DMS 273 (cell line): Measurements from ENCODE around the gene CHMP5.

ENCODE experiments used
- DNase-seq: peaks from one replicate; lab custom pipeline; 2025; ENCODE audit not compliant: unreplicated experiment; lab: John Stamatoyannopoulos, UW

CHMP5 gene

GRCh38 chr9:33273266-33273971 is 8.6 kb downstream of the CHMP5 start:
- DNase-seq = no peak

DNA sequence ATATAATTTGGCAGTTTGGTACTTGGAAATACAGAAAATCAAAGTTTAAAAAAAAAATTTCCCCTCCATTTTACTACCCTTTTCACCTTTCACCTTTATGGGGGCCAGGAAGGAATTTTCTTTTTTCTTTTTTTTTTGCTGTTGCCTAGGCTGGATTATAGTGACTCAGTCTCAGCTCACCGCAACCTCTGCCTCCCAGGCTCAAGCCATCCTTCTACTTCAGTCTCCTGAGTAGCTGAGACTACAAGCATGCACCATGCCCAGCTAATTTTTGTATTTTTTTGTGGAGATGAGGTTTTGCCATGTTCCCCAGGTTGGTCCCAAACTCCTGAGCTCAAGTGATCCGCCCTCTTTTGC is 9.1 kb downstream of the CHMP5 start:
- DNase-seq = no peak

GRCh38 chr9:33277484-33277883 is 12.6 kb downstream of the CHMP5 start:
- no peak for DNase-seq

DNA sequence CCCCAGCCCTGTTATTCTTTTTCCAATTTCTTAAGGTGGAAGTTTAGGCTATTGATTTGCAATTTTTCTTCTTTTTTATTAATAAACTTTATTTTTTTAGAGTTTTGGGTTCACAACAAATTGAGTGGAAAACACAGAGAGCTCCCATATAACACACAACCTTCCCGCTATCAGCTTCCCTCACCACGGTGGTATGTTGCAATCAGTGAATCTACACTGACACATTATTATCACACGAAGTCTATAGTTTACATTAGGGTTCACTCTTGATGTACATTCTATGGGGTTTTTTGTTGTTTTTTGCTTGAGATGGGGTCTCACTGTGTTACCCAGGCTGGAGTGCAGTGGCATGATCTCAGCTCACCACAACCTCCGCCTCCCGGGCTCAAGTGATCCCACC is 20.7 kb downstream of the CHMP5 start:
- DNase-seq = no peak

DNA sequence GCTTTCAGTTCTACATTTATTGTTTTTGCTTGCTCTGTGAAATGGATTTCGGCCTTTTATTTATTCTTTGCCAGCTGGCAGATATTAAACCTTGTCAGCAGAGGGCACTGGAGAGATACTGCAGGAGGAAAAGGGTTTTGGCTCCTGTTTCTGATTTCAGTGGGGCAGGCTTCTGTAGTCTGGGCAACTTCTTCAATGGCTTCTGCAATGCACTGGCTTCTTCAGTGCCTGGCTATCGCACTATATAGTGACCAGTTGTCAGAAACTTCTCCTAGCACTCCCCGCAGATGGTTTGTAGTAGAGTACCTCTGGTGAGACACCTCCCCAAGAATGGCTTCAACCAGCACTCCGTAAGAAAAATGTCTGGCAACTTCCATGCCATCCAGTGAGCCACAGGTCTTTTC is 22.2 kb downstream of the CHMP5 start:
- peak; percentile 89 for DNase-seq

- no peak for DNase-seq
Observed at GRCh38 chr9:33288235-33288634, 23.4 kb downstream of the CHMP5 start.

GRCh38 chr9:33288828-33289483 is 24.1 kb downstream of the CHMP5 start:
- no peak for DNase-seq

- peak; percentile 30 for DNase-seq
Observed at GRCh38 chr9:33289496-33289895, 24.6 kb downstream of the CHMP5 start.

DNA sequence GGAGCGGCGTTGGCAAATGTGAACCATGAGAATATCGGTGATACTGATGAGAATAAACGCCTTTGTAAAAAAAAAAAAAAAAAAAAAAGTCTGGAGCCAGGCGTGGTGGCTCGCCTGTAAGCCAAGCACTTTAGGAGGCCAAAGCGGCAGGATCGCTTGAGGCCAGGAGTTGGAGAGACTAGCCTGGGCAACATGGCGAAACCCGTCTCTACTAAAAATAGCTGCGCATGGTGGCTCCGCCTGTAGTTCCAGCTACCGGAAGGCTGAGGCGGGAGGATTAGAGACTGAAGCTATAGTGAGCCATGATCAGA is 25.0 kb downstream of the CHMP5 start:
- DNase-seq = no peak

- peak; percentile 99 for DNase-seq
Observed at GRCh38 chr9:33290247-33291030, 25.6 kb downstream of the CHMP5 start, which contains the start of gene NFX1. NFX1 (plus strand) TSS chr9:33290516; CDS start chr9:33290573, 57 bp downstream.

DNA sequence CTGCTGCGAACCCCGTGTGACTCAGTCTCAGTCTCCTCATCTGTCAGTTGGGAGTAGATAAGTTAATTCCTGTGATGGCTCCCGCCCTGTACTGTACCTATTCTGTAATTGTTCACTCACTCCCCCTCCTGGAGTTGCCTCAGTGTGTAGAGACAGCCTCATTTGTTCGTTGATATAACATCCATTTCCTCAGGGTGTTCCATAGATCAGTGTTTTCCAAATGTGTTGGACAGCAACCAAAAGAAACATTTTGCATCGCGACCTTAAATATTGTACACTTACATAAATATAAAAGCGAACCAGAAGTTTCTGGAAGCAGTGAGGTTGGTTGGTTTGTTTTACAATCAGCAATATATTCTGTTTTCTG is 26.2 kb downstream of the CHMP5 start:
- DNase-seq = no peak

- DNase-seq = no peak
Observed at GRCh38 chr9:33291901-33292300, 27.1 kb downstream of the CHMP5 start.

DNA sequence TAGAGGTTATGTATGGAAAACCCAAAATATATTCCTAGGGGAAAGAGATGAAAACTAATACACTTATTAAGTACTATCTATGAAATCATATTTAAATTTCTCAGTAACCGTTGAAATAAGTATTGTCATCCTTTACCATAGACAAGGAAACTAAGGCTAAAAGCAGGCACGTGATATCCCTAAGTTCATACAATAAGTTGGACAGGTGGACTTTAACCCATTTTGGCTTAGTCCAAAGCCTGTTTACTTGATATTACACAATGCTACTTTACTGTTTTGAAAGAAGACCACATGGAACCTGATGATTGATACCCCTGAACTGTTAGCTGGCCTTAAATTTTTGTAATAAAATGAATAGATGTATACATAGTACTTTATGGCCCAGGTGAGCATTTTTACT is 28.9 kb downstream of the CHMP5 start:
- DNase-seq = no peak

GRCh38 chr9:33294670-33295432 is 30.0 kb downstream of the CHMP5 start:
- no peak for DNase-seq

DNA sequence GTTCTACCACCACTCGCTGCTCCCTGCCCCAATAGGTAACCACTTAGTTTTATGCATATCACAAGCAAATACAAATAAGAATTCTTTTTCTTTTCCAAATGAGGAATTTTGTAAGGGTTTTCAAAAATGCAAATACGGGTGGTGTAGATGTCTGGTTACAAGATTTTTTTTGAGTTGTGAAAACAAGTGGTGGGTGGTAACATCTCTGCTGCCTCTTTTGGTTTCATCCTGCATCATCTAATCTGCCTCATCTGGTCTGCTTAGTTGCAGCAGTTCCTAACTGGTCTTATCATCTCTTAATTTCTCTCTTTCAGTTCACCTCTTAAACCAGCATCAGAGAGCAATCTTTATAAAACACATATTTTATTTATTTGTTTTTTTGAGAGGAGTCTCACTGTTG is 30.7 kb downstream of the CHMP5 start:
- no peak for DNase-seq

- peak; percentile 62 for DNase-seq
Observed at GRCh38 chr9:33297432-33297831, 32.6 kb downstream of the CHMP5 start.

GRCh38 chr9:33300546-33300945 is 35.7 kb downstream of the CHMP5 start:
- no peak for DNase-seq

DNA sequence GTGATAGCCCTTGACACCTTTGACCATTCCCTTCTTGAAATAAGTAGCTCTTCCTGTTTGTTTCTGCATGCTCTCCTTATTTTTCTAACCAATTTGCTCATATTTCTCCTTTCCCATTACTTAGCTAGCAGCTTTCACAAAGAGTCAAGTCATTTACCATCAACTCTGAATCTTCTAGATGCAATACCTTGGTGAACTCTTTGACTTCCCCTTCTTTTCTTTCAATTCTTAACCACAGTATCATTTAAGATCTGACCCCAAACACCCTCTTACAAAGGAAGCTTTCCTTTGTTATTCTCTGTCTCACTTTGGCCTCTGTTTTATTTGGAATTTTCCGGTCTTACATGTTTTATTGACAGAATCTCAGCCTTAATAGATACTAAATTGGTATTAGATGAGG is 39.5 kb downstream of the CHMP5 start:
- no peak for DNase-seq

GRCh38 chr9:33306037-33306436 is 41.2 kb downstream of the CHMP5 start:
- no peak for DNase-seq

DNA sequence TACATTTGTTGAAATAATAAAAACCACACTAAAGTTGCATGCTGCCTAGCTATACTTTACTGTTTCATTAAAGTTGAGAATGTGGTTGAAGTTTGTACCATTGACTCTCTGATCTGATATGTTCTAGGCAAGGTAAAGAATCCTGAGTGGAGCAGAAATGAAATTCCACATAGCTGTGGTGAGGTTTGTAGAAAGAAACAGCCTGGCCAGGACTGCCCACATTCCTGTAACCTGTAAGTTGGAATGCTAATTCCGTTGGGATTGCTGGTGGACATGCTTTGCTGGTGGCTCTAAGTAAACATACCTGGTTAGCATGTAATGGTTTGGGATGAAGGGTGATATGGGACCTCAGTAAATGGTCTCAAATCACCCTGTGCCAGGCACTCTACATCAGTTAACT is 42.2 kb downstream of the CHMP5 start:
- DNase-seq = no peak

GRCh38 chr9:33309903-33310302 is 45.1 kb downstream of the CHMP5 start:
- DNase-seq = no peak

DNA sequence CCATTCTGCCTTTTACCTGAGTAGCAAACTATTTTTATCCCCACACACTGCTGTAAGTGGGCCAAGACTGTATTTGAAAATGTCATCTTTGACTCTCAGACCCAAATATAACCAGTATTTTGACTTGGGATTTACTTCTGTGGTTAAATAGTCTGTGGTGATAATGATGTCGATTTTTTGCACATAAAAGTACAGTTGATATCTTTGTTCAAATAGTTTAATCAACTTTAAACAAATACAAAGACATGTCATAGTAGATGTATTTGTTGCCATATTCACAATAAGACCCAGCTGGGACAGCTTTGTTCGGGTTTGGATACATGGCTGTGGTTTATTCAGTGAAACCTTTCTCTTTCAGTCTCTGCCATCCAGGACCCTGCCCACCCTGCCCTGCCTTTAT is 45.9 kb downstream of the CHMP5 start:
- DNase-seq = no peak
